Measurements from ENCODE around the gene DOCK10. TPM values are rescaled to one million over a fixed set of nuclear protein-coding genes. Genes with fewer than 3 reads are reported as not detected.

DOCK10 gene
- polyA plus RNA-seq, 4 donors = 9.6 to 11.6 (median 10.1) TPM

- no peak for DNase-seq (ENCODE audit: low read depth in 4 of 4, low spot score in 3 of 4)
Observed at GRCh38 chr2:225042800-225043167, 516 bp upstream of the DOCK10 start.

GRCh38 chr2:225041207-225041850 lies 939 bp downstream of the DOCK10 start:
- DNase-seq (ENCODE audit: low read depth in 4 of 4, low spot score in 3 of 4) = no peak

DNA sequence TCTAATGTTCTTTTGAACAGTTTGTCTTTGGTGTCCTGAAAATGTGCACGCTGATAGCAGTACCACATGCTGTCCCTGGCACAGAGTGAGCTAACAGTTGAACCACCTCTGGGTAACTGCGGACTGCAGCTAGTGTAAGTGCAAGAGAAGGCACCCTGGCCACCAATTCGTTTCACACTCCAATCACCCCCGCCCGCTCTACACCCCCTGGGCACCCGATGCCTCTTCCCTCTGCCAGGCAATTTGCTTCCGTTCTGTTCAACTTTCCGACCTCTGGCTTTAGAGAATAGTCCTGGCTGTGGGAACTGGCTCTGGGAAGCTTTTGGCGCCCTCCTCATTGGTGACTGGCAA lies 1.4 kb downstream of the DOCK10 start:
- DNase-seq (ENCODE audit: low read depth in 4 of 4, low spot score in 3 of 4) = no peak

DNA sequence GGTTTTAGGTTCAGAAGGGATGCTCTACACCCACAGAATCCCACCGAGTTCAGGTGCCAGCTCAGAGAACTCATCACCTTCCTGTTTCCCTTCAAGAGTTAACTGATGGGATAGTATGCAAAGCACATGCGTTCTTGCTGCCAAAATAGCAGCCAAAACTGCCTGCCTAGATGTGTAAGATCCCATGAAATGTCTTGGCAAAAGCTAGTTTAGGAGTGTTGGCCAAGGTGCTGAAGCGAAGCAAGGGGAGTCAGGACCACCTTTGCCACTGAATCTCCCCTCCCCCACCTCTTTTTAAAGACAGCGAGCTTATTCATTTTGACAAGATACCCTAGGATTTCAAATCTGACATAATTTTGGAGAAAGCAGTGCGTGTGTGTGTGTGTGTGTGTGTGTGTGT lies 2.1 kb downstream of the DOCK10 start:
- DNase-seq (ENCODE audit: low read depth in 4 of 4, low spot score in 3 of 4) = no peak

- DNase-seq (ENCODE audit: low read depth in 4 of 4, low spot score in 3 of 4) = no peak
Observed at GRCh38 chr2:225038231-225038523, 4.1 kb downstream of the DOCK10 start.

DNA sequence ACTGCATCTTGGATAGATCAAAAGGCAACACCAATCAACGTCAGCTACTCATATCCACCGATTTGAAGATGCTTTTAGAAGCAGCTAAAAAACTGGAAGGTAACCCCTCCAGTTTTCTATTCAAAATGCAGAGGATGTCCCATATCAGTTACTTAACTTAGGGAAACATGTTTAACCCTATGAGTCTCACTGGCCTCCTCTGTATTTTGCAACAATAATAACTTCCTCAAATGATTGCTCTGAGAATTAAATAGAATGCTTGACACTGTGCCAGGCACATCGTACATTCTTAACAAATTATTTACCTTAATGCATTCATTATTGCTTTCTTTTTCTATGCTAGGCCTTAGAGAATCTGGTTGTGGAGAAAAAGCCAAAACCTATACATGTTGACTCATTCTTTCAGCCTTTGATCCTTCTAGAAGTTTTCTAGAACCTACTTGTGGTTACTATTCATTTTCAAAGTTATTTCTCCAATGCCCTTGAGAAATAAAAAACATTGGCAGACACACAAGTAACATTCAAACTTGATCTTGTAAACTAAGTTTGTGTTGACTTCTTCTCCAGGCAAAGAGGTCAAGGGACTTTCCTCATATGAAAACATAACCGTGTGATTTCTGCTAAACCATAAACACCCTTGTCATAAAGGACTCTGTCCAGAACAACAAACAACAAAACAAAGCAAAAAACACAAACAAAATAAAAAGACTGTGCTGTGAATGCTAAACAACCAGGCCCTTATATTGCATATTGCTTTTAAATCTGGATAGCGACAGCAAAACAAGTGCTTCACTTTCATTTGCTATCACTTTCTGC lies 4.6 kb downstream of the DOCK10 start:
- no peak for DNase-seq (ENCODE audit: low read depth in 4 of 4, low spot score in 3 of 4)

- DNase-seq (ENCODE audit: low read depth in 4 of 4, low spot score in 3 of 4) = no peak
Observed at GRCh38 chr2:225036431-225036830, 5.8 kb downstream of the DOCK10 start.

DNA sequence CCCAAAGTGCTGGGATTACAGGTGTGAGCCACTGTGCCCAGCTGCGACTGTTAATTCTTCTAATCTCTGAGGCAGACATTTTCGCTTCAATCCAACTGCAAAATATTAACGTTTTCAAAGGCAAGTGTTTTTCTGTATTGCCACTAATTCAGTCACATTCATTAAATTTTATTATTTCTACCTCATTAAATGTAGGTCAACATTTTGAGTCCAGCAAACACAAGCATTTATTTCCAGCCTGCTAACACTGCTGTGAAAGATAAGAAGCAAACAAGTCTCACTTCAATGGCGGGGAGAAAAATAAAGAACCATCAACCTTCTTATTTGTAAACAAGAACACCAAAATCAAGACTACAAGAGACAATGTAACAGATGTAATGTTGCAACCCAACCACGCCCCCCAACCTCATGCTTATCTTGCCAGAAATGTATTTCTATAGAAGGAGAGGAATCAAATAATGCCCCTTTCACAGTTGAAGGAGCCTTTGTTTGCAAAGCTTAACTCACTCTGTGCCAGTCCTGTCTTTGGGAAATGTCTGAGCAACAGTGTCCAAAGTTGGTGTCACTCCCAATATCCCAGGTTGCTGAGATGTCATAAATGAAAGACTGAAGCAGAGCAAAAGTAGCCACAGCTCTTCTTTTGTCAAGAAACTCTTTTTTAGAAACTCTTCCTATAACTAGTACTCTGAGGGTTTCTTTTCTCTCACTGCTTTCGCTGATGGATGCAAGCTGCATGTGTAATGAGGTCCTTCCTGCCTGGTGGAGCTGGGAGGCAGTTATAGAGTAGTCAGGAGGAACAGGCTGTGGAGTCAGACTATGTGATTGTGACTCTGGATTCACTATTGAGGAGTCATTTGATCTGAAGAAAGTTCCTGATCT lies 8.6 kb downstream of the DOCK10 start:
- DNase-seq (ENCODE audit: low read depth in 4 of 4, low spot score in 3 of 4) = no peak

DNA sequence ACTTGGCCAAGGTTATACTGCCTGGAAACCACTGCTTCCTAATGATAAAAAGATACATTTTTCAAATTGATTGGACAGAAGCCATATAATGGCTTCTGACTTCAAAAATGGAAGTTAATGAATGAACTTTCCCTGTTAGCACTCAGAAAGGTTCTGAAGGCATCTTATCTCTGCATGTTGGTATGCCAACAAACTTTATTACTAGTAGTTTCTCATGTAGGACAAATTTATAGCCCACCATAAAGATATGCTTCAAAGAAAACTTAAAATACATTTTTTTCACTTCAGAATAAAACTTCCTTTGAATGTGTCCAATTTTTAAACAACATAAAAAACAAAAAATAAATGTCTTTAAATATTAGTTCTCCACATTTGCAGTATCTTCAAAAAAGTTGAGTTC lies 10.0 kb downstream of the DOCK10 start:
- no peak for DNase-seq (ENCODE audit: low read depth in 4 of 4, low spot score in 3 of 4)

DNA sequence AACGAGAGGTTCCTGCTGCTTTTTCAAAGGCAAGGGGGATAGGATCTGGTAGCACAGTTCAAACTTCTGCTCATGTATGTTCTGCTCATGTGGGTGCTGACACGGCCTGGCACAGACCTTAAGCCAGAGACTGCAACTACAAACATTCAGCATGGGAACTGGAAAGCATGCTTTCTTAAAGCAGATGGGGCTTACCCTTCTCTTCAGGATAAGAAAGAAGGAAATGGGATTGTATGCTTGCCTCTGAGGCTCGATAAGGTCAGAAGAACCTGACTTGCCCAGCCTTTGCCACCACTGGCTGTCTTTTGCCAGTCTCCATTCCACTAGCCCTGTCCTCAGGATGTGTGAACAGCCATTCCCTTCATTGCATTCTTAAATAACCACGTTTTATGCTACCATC lies 10.7 kb downstream of the DOCK10 start:
- DNase-seq (ENCODE audit: low read depth in 4 of 4, low spot score in 3 of 4) = no peak

DNA sequence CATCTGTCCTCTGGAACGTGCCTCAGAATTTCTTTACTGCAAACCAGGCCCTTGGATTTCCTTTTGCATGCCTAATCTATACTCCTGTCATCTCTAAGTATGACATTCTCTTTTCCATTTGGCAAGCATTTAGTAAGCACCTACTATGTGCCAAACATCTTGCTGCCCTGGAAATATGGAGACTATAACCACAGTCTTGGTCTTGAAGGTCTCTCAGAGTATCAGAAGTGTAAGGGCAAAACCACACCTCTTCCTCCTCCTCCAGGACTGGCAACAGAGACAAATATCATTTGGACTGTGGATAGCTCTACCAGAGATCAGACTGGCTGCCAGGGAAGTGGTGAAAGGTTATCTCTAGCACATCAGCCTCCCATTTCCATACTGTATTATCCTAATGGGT lies 11.4 kb downstream of the DOCK10 start:
- no peak for DNase-seq (ENCODE audit: low read depth in 4 of 4, low spot score in 3 of 4)

DNA sequence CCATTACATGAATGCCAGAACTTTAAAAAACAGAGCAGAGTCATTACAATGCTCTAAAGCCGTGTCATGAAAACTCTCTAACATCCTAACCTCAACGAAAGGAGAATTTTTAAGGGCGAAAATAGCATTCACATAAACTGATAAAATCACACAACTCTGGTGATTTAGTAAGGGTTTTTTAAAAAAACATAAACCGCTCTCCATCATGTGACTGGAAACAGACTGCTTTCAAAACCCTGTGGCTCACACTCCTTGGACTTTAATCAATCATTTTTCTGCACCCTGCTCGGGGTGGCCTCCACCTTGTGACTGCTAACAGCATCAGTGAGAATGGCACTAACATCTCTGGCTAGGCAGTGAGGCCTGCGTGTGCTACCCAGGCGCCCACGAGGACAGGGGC lies 12.1 kb downstream of the DOCK10 start:
- DNase-seq (ENCODE audit: low read depth in 4 of 4, low spot score in 3 of 4) = no peak

- no peak for DNase-seq (ENCODE audit: low read depth in 4 of 4, low spot score in 3 of 4)
Observed at GRCh38 chr2:225028572-225028971, 13.7 kb downstream of the DOCK10 start.

- DNase-seq (ENCODE audit: low read depth in 4 of 4, low spot score in 3 of 4) = no peak
Observed at GRCh38 chr2:225027061-225027762, 15.1 kb downstream of the DOCK10 start.

DNA sequence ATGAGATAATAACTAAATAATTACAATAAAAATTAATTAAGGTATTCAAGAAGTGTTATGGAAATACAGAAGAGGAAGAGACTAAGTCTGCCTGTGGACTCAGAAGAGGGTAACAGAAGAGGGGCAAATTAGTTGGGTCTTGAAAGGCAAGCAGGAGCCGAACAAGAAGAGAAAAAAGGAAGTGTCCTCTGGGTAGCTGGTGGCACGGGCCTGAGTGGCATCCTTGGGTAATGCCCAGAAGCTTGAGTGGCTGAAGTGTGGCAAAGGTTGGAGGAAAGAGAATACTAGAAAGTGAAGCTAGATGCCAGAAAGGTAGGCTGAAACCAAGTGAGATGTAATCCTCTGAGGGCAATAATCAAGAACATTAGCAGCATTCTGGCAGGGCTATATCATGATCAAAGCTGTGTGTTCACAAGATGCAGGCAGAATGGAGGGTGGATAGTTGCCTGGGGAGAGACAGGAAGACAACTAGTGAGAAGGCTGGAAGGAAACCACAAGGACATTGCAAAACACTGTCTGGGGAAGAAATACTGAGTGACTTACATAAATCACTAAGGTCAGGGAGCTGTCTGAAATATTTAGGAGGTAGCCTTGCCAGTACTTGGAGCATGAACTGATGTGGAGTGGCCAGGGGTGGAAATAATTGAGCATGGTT lies 16.2 kb downstream of the DOCK10 start:
- no peak for DNase-seq (ENCODE audit: low read depth in 4 of 4, low spot score in 3 of 4)

- DNase-seq (ENCODE audit: low read depth in 4 of 4, low spot score in 3 of 4) = no peak
Observed at GRCh38 chr2:225022188-225022587, 20.1 kb downstream of the DOCK10 start.

DNA sequence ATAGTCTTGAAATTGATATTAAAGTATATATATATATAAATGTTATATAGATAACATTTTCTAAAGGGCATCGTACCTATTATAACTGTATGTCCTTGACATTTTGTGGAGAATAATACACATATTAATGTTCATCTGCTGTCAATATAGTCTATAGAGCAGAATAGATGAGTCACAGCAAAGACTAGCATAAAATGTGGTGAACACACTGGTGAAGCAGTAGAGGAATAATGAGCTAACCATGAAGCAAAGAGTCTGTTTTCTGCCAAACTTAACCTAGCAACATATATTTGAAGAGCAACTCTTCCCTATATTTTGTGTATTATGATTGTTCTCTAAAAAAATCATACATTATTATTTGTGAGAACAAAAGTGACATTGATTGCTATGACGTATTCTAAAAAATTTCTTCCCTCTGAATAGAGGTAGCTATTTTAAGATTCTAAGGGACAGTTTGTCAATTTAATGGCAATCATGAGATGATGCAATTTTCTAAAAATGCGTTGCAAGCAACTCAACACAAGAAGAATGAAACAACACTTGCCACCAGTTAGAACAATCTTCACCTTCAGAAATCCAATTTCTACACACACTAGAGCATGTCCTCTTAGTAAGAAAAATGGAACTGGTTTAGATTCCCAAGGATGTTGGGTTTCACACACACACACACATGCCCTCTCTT lies 22.0 kb downstream of the DOCK10 start:
- DNase-seq (ENCODE audit: low read depth in 4 of 4, low spot score in 3 of 4) = no peak

- DNase-seq (ENCODE audit: low read depth in 4 of 4, low spot score in 3 of 4) = no peak
Observed at GRCh38 chr2:225019105-225019504, 23.2 kb downstream of the DOCK10 start.

- no peak for DNase-seq (ENCODE audit: low read depth in 4 of 4, low spot score in 3 of 4)
Observed at GRCh38 chr2:225017713-225018112, 24.6 kb downstream of the DOCK10 start.

DNA sequence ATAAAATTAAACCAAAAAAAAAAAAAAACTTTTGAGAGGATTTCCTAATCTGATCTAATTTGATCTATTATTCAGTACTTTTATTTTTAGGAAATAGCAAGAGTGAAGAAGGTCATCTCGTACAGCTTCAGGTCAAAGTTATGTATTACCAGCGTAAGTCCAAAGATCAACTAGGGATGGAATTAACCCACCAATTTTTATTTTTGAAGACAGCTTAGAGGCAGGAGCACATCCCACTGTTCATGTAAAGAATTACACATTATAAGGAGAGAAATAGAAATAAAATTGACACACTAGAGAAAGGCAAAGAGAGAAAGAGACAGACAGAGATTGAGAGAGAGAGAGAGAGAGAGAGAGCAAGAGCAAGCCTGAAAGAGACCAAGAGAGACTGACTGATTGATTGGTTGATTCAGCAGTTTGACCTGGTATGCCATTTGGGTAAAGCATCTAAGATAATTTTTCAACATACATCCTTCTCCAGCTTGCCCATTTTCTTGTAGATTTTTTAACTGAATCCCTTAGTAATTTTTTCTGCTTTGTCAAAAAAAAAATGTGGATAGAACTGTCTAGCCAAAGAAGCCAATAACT lies 25.1 kb downstream of the DOCK10 start:
- no peak for DNase-seq (ENCODE audit: low read depth in 4 of 4, low spot score in 3 of 4)

Data from left renal pelvis (tissue), 4 donors.